RWPE2 (cell line): Measurements from ENCODE around the gene C13orf46.

Experiments
- ATAC-seq: fragments of 200-7000 bp; cut with Tn5 transposase; 3 replicates; pipeline ENCODE4 v1.9.1; 2021; ENCODE audit warnings: low read depth
- DNase-seq: peaks from one replicate; pipeline ENCODE4 v3.0.0-alpha.2; 2020; ENCODE audit warnings: low spot score
- H3K27ac ChIP-seq: fragments of 450-650 bp; 2 replicates; pipeline ENCODE4 v1.5.1; 2017; ENCODE audit warnings: mild to moderate bottlenecking; ENCODE audit not compliant: poor library complexity, severe bottlenecking
- H3K27me3 ChIP-seq: fragments of 250-450 bp; sonication (Bioruptor Pico); 2 replicates; pipeline ENCODE4 v1.5.1; 2021; ENCODE audit warnings: mild to moderate bottlenecking, moderate library complexity; ENCODE audit not compliant: insufficient read depth, poor library complexity, severe bottlenecking
- H3K36me3 ChIP-seq: fragments of 250-450 bp; sonication (Bioruptor Pico); 2 replicates; pipeline ENCODE4 v1.5.1; 2020; ENCODE audit warnings: low read depth, mild to moderate bottlenecking, moderate library complexity
- H3K4me1 ChIP-seq: fragments of 250-450 bp; sonication (Bioruptor Pico); 2 replicates; pipeline ENCODE4 v1.5.1; 2021; ENCODE audit warnings: mild to moderate bottlenecking, moderate library complexity; ENCODE audit not compliant: insufficient read depth, poor library complexity, severe bottlenecking
- H3K4me3 ChIP-seq: fragments of 250-450 bp; sonication (Bioruptor Pico); 2 replicates; pipeline ENCODE4 v1.5.1; 2021; ENCODE audit warnings: mild to moderate bottlenecking, moderate library complexity; ENCODE audit not compliant: severe bottlenecking
- H3K9me3 ChIP-seq: fragments of 250-450 bp; sonication (Bioruptor Pico); 2 replicates; pipeline ENCODE4 v1.5.1; 2021; ENCODE audit warnings: mild to moderate bottlenecking, moderate library complexity; ENCODE audit not compliant: severe bottlenecking
- TF ChIP-seq, protein P1 (sequence below): fragments of 450-650 bp; IDR thresholded peaks from one replicate; pipeline ENCODE4 v1.5.1; 2017; ENCODE audit warnings: mild to moderate bottlenecking, moderate library complexity; ENCODE audit not compliant: poor library complexity, severe bottlenecking

The C13orf46 gene

DNA sequence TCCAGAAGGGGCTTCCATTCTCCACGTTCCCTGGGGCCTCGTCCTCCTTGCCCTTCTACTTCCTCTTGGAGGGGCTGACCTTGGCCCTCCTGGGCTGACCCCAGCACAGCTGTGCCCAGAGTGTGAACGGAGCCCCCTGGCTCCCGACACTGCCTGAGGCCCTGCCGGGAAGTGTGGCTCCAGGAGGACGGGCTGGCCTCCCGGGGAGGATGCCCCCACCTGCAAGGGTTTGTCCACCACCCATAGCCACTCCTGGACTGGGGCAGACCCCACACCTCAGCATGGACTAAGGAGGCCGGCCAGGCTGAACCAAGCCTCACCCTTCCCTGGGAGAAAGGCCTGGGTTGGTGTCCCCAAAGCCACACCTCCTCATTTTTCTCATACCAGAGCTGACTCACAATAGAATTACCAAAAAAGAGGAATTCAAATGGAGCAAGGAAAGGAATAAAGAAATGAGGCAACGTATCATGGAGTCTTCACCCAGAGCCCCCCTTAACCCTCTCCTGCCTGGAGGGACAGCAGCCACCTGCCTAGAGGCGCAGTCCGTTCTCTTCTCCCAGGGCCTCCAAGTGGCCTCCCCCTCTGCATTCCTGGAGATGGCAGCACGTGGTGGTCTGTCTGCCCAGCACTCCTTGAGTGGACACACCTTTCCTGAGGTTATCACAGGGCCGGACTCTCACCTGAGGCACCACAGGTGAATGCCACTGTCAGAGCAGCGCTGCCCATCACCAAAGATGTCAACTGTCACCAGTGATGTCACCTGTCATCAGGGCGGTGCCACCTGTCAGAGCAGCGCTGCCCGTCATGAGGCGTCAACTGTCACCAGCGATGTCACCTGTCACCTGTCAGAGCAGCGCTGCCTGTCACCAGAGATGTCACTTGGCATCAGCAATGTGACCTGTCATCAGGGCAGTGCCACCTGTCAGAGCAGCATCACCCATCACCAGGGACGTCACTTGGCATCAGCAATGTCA lies 3.1 kb upstream of the C13orf46 start:
- peak overlapping the region; percentile 49 for H3K27ac ChIP-seq
- ATAC-seq: peak; percentile 82
- H3K9me3 ChIP-seq: no peaks in the 10 kb centered on the region
- H3K27me3 ChIP-seq: no peaks in the 10 kb centered on the region
- H3K4me3 ChIP-seq: no peak overlapping the region
- peak; percentile 72 for DNase-seq
- peaks cover 3% of the 10 kb centered on the region; the same call in 1 of the 2 replicates for H3K36me3 ChIP-seq
- H3K4me1 ChIP-seq: peaks cover 11% of the 10 kb centered on the region
- TF ChIP-seq, protein P1, sequence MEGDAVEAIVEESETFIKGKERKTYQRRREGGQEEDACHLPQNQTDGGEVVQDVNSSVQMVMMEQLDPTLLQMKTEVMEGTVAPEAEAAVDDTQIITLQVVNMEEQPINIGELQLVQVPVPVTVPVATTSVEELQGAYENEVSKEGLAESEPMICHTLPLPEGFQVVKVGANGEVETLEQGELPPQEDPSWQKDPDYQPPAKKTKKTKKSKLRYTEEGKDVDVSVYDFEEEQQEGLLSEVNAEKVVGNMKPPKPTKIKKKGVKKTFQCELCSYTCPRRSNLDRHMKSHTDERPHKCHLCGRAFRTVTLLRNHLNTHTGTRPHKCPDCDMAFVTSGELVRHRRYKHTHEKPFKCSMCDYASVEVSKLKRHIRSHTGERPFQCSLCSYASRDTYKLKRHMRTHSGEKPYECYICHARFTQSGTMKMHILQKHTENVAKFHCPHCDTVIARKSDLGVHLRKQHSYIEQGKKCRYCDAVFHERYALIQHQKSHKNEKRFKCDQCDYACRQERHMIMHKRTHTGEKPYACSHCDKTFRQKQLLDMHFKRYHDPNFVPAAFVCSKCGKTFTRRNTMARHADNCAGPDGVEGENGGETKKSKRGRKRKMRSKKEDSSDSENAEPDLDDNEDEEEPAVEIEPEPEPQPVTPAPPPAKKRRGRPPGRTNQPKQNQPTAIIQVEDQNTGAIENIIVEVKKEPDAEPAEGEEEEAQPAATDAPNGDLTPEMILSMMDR: no peak

DNA sequence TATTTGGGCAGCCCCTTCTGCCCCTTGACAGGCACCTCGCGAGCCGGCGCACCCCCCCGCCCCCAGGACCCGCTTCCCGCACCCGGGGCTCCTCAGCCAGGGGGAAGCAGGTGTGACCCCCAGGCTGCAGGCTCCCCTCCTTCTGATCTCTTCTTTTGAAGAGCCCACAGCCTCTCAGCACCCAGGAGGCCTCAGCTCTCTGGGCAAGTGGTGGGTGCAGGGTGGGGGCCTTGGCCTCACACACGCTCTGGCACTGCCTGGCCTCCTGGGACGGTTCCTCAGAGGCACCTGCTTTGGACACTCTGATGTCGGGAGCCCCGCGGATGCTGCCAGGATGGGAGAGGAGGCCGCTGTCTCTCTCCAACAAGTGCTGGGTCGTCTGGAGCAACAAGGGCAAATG lies 1.5 kb upstream of the C13orf46 start:
- Histone ChIP-seq H3K4me3 (no peak overlapping the region), H3K9me3 (no peaks in the 10 kb centered on the region), H3K27me3 (no peaks in the 10 kb centered on the region), H3K4me1 (peaks cover 19% of the 10 kb centered on the region), H3K27ac (no peak overlapping the region), H3K36me3 (peaks cover 3% of the 10 kb centered on the region; the same call in 1 of the 2 replicates)
- TF ChIP-seq, protein P1: no peak
- DNase-seq (peak; percentile 51), ATAC-seq (no peak)

DNA sequence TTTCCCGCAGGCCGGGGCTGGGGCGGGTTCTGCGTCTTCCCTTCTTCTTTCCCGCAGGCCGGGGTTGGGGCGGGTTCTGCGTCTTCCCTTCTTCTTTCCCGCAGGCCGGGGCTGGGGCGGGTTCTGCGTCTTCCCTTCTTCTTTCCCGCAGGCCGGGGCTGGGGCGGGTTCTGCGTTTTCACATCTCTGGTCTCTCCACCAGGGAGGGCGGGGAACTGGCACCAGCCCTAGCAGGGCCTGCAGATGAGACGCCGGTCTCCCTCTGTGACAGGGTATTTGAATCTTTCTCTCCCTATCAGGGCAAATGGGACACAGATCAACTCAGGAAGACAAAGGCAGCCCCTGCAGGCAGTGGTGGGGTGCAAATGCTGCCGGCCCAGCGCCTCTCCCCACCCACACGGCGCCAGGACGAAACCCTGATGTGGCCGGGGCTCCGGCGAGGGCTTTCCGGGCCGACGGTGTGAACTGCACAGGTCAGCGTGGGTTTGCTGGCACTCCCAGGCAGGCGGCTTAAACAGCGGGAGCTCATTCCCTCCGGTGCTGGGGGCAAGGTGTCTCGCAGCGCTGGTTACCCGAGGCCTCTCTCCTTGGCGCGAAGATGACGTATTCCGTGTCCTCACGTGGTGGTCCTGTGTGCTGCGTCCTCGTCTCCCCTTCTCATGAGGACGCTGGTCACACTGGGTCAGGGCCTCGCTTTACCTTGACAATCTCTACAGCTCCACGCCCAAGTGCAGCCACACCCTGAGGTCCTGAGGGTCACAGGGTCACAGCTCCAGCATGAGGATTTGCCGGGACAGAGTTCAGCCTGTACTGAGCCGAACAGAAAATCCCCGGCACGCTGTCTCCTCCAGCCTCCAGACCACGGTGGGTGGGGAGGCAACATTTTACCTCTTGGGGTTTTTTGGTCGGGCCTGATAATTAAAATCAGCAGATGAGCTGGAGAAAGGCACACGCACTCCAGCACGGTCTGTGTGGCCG lies 717 bp upstream of the C13orf46 start:
- no peak for ATAC-seq
- Histone ChIP-seq H3K4me3 (no peak overlapping the region), H3K4me1 (peaks cover 22% of the 10 kb centered on the region), H3K27me3 (no peaks in the 10 kb centered on the region), H3K27ac (no peak overlapping the region), H3K36me3 (peaks cover 3% of the 10 kb centered on the region; the same call in 1 of the 2 replicates), H3K9me3 (no peaks in the 10 kb centered on the region)
- DNase-seq: peak; percentile 54
- TF ChIP-seq, protein P1: no peak

DNA sequence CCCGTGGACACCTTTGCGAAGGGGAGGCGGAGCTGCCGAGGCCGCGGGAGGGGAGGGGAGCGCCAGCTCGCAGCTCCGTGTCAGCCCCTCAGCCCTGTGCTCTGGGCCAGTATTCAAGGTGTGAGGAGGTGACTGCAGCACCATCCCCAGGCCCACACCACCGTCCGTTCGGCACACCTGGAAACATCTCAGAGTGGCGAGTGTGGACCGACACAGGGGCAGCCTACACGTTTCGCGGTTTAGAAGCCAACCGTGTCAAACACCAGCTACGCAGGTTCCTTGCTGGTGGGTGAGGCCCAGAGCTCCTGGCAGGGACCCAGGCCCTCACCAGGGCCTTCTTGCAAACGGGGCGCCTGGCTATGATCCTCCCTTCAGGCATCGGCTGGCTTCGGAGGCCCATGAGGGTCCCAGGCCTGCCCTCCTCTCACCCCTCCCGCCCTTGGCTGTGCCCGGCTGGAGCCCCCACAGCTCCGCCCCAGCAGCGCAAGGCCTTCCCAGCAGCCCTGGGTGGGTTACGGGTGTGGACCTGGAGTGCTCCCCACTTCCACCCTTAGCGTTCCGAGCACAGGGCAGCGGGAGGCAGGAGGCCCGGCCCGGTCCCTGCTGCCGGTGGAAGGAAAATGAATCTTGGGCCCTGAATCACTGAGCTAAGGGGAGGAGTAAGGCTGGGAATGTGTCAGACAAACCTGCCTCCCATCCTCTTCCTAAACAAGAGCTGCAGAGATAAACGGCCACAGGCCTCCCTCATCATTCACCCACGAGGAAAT lies 1.2 kb downstream of the C13orf46 start:
- Histone ChIP-seq H3K4me3 (no peak overlapping the region), H3K4me1 (peaks cover 22% of the 10 kb centered on the region), H3K27ac (no peak overlapping the region), H3K27me3 (no peaks in the 10 kb centered on the region), H3K36me3 (no peaks in the 10 kb centered on the region), H3K9me3 (no peaks in the 10 kb centered on the region)
- peak; percentile 40 for DNase-seq
- TF ChIP-seq, protein P1: no peak
- ATAC-seq: no peak
